Activated CD4-positive, alpha-beta memory T cell treated with anti-CD3 and anti-CD28 coated beads, Interleukin-2, amount 10 ng/mL, durations not matched to agents 7 days and 5 days (primary cell): ENCODE measurements around the gene RAB3D. TPM values are rescaled to one million over a fixed set of nuclear protein-coding genes. Genes with fewer than 3 reads are reported as not detected.
"Not testable (repeated sequence)": the region's sequence is repeated elsewhere in the genome, so short reads cannot be mapped to it uniquely, and the experiment has no call there.

Source experiments
- CTCF ChIA-PET: fragments of 350-600 bp; sonication (Branson Sonifier 250); formaldehyde crosslinking; loops from one replicate; lab custom pipeline; 2021; ENCODE audit warnings: antibody characterized with exemption, inconsistent platforms; lab: Charles Lee
- POLR2A ChIA-PET: fragments of 350-600 bp; sonication (Branson Sonifier 250); formaldehyde crosslinking; loops from one replicate; lab custom pipeline; 2021; ENCODE audit warnings: antibody characterized with exemption; lab: Charles Lee
- DNase-seq: peaks from one replicate; pipeline ENCODE4 v3.0.0-alpha.2; 2020
- H3K27ac Mint-ChIP-seq: one replicate; pipeline ENCODE4 v1.8.0; 2021; ENCODE audit warnings: mild to moderate bottlenecking, mixed read lengths
- H3K27me3 Mint-ChIP-seq: one replicate; pipeline ENCODE4 v1.8.0; 2021; ENCODE audit warnings: mixed read lengths
- H3K36me3 Mint-ChIP-seq: one replicate; pipeline ENCODE4 v1.8.0; 2021; ENCODE audit warnings: low read depth, mixed read lengths
- H3K4me1 Mint-ChIP-seq: one replicate; pipeline ENCODE4 v1.8.0; 2021; ENCODE audit warnings: mixed read lengths
- H3K4me3 Mint-ChIP-seq: one replicate; pipeline ENCODE4 v1.8.0; 2021; ENCODE audit warnings: mild to moderate bottlenecking, mixed read lengths
- H3K9me3 Mint-ChIP-seq: one replicate; pipeline ENCODE4 v1.8.0; 2021; ENCODE audit warnings: mixed read lengths
- total RNA-seq, 2 experiments: library from RNA; stranded (reverse); gene quantifications; one replicate each; pipeline ENCODE4 v1.2.3, GENCODE V29; 2021

RAB3D gene
- total RNA-seq, 2 experiments from 2014 or later: 8.3 to 8.4 TPM

GRCh38 chr19:11363881-11364280, 24.4 kb upstream of the RAB3D start:
- CTCF ChIA-PET: interaction anchor here (0.9 kb wide), 1 partner anchor 17 kb away, joined by 3 read pairs; no protein-coding TSS in a partner anchor
- no peak for DNase-seq
- POLR2A ChIA-PET: no interaction called here
- Mint-ChIP-seq H3K9me3 (no peaks in the 10 kb centered on the region), H3K4me1 (no peaks in the 10 kb centered on the region), H3K27ac (no peak overlapping the region), H3K4me3 (no peak overlapping the region), H3K27me3 (no peaks in the 10 kb centered on the region), H3K36me3 (no peaks in the 10 kb centered on the region)

GRCh38 chr19:11361771-11362731, 22.6 kb upstream of the RAB3D start:
- Mint-ChIP-seq H3K9me3 (no peaks in the 10 kb centered on the region), H3K36me3 (no peaks in the 10 kb centered on the region), H3K4me3 (no peak overlapping the region), H3K4me1 (no peaks in the 10 kb centered on the region), H3K27ac (no peak overlapping the region), H3K27me3 (no peaks in the 10 kb centered on the region)
- ChIA-PET CTCF (interaction anchor here (1.1 kb wide), 1 partner anchor 120 kb away, joined by 3 read pairs; no protein-coding TSS in a partner anchor), POLR2A (interaction anchor here (0.7 kb wide), 1 partner anchor 1277 kb away, joined by 3 read pairs; no protein-coding TSS in a partner anchor)
- no peak for DNase-seq

- ChIA-PET POLR2A (interaction anchor here (0.7 to 1.8 kb wide), 3 partner anchors 14 to 1277 kb away, joined by 3 to 5 read pairs (median 3); partner anchors contain the start of gene SWSAP1), CTCF (interaction anchor here (1.1 kb wide), 1 partner anchor 121 kb away, joined by 3 read pairs; no protein-coding TSS in a partner anchor)
- H3K36me3 Mint-ChIP-seq: no peaks in the 10 kb centered on the region
- peaks cover 2% of the 10 kb centered on the region for H3K4me1 Mint-ChIP-seq
- no peak overlapping the region for H3K4me3 Mint-ChIP-seq
- no peak overlapping the region for H3K27ac Mint-ChIP-seq
- H3K9me3 Mint-ChIP-seq: no peaks in the 10 kb centered on the region
- no peak for DNase-seq
- H3K27me3 Mint-ChIP-seq: peaks cover 3% of the 10 kb centered on the region
These were observed 21.7 kb upstream of the RAB3D start for GRCh38 chr19:11361037-11361770.

- ChIA-PET POLR2A (interaction anchor here (1.8 kb wide), 1 partner anchor 16 kb away, joined by 5 read pairs; the partner anchor contains the start of gene SWSAP1), CTCF (interaction anchor here (0.7 kb wide), 1 partner anchor 123 kb away, joined by 3 read pairs; no protein-coding TSS in a partner anchor)
These were observed 20.0 kb upstream of the RAB3D start for GRCh38 chr19:11359421-11359820.

GRCh38 chr19:11356676-11357550, 17.5 kb upstream of the RAB3D start:
- H3K4me1 Mint-ChIP-seq: peaks cover 8% of the 10 kb centered on the region
- POLR2A ChIA-PET: no interaction called here
- no peak overlapping the region for H3K4me3 Mint-ChIP-seq

More at GRCh38 chr19:11359421-11359820, 20.0 kb upstream of the RAB3D start:
- Mint-ChIP-seq H3K27me3 (peaks cover 9% of the 10 kb centered on the region), H3K27ac (no peak overlapping the region), H3K9me3 (no peaks in the 10 kb centered on the region), H3K36me3 (no peaks in the 10 kb centered on the region), H3K4me3 (no peak overlapping the region), H3K4me1 (peaks cover 8% of the 10 kb centered on the region)
- DNase-seq: no peak

GRCh38 chr19:11356074-11356397, 16.6 kb upstream of the RAB3D start:
- H3K4me1 Mint-ChIP-seq: peaks cover 8% of the 10 kb centered on the region
- no peaks in the 10 kb centered on the region for H3K9me3 Mint-ChIP-seq
- POLR2A ChIA-PET: no interaction called here
- CTCF ChIA-PET: no interaction called here
- DNase-seq: no peak
- H3K4me3 Mint-ChIP-seq: peak overlapping the region; percentile 50
- H3K27me3 Mint-ChIP-seq: peaks cover 9% of the 10 kb centered on the region
- no peaks in the 10 kb centered on the region for H3K36me3 Mint-ChIP-seq
- H3K27ac Mint-ChIP-seq: no peak overlapping the region

More at GRCh38 chr19:11356676-11357550, 17.5 kb upstream of the RAB3D start:
- Mint-ChIP-seq H3K27ac (no peak overlapping the region), H3K27me3 (peaks cover 9% of the 10 kb centered on the region), H3K9me3 (no peaks in the 10 kb centered on the region), H3K36me3 (no peaks in the 10 kb centered on the region)
- DNase-seq: no peak
- CTCF ChIA-PET: no interaction called here

GRCh38 chr19:11355160-11356073, 16.0 kb upstream of the RAB3D start, which contains the start of gene PLPPR2:
Gene PLPPR2 (plus strand): TSS chr19:11355432. CDS start chr19:11357674, 2,242 bp downstream.
- ChIA-PET CTCF (no interaction called here), POLR2A (no interaction called here)
- peaks cover 9% of the 10 kb centered on the region for H3K27me3 Mint-ChIP-seq
- peak; percentile 84 for DNase-seq
- H3K27ac Mint-ChIP-seq: no peak within 1 kb of the TSS
- peaks cover 8% of the 10 kb centered on the region for H3K4me1 Mint-ChIP-seq
- no peaks in the 10 kb centered on the region for H3K9me3 Mint-ChIP-seq
- H3K36me3 Mint-ChIP-seq: no peaks in the 10 kb centered on the region
- peak within 1 kb of the TSS; percentile 50 for H3K4me3 Mint-ChIP-seq

GRCh38 chr19:11354102-11354501, 14.6 kb upstream of the RAB3D start:
- CTCF ChIA-PET, POLR2A ChIA-PET, H3K9me3 Mint-ChIP-seq, H3K36me3 Mint-ChIP-seq, H3K4me1 Mint-ChIP-seq, H3K27ac Mint-ChIP-seq, DNase-seq, H3K27me3 Mint-ChIP-seq, H3K4me3 Mint-ChIP-seq: not testable (repeated sequence)

GRCh38 chr19:11349171-11349570, 9.7 kb upstream of the RAB3D start:
- POLR2A ChIA-PET: interaction anchor here (2.3 kb wide), 1 partner anchor 9 kb away, joined by 6 read pairs; the partner anchor contains the start of gene RAB3D
- Mint-ChIP-seq H3K27ac (no peak overlapping the region), H3K4me3 (no peak overlapping the region), H3K9me3 (peaks cover 10% of the 10 kb centered on the region), H3K27me3 (no peaks in the 10 kb centered on the region), H3K4me1 (peaks cover 22% of the 10 kb centered on the region), H3K36me3 (peaks cover 7% of the 10 kb centered on the region)
- CTCF ChIA-PET: no interaction called here
- DNase-seq: no peak

- Mint-ChIP-seq H3K36me3 (peaks cover 7% of the 10 kb centered on the region), H3K27me3 (no peaks in the 10 kb centered on the region), H3K27ac (no peak overlapping the region), H3K4me3 (peak overlapping the region; percentile 30), H3K9me3 (peaks cover 10% of the 10 kb centered on the region), H3K4me1 (peaks cover 22% of the 10 kb centered on the region)
- DNase-seq: no peak
- CTCF ChIA-PET: interaction anchor here (0.6 to 1.6 kb wide), 2 partner anchors 29 to 34 kb away, joined by 3 to 16 read pairs; no protein-coding TSS in a partner anchor
- POLR2A ChIA-PET: interaction anchor here (1.7 to 2.7 kb wide), 3 partner anchors 8 to 27 kb away, joined by 6 to 15 read pairs (median 9); partner anchors contain the start of genes RAB3D and SWSAP1
These were observed 8.1 kb upstream of the RAB3D start for GRCh38 chr19:11347546-11348039.
